NK-92 treated with Interleukin-12 subunit alpha and Interleukin-12 subunit beta, amount 100 ng/mL, for 24 hours (cell line): ENCODE measurements around the gene PRKAG2.

Experiments
- DNase-seq: peaks from one replicate; lab custom pipeline; 2025; lab: John Stamatoyannopoulos, UW

PRKAG2 gene

DNA sequence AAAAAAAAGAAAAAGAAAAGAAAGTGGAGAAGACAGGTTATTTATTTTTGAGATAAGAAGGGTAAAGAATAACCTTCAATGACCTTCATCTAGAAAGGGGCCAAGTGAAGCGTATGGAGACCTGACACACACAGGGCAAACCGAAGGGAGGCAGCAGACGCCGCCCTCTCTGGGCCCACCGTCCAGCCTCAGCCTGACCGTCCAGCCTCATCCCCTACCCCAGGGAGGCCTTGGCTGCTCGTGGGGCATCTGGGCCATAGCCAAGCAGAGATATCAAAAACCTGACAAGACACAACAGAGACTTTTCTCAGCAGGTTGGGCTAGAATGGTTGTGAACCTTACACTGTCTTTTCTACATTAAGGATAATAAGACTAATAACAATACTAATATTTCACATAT lies 10.9 kb downstream of the PRKAG2 start:
- DNase-seq = no peak

DNA sequence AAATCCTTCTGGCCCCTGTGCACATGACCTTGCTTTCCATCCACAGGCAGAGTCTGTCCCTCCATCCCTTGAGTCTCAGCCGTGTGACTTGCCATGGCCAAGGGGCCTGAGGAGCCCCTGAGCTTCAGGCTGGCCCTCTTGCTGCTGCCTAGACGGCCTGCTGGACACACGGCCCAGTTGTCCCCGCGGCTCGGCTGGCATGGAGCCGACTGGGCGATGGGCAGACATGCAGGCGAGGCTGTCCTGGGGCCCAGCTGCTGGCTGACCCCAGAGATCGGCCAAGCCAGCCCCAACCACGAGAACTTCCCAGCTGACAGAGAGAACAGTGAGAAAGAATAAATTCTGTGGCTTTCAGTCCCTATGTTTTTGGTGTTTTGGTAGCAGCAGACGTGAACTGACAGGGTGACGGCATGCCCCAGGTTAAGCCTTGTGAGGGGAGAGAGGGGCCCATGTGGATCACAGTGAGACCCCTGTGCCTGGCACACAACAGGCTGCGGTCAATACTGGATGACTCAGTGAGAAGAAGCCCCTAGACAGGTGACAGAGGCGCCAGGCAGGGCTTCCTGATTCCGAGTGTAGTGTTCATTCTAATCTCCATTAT lies 11.7 kb downstream of the PRKAG2 start:
- DNase-seq = no peak

- DNase-seq = no peak
Observed at GRCh38 chr7:151864561-151864960, 12.4 kb downstream of the PRKAG2 start.

- no peak for DNase-seq
Observed at GRCh38 chr7:151864081-151864480, 12.8 kb downstream of the PRKAG2 start.

DNA sequence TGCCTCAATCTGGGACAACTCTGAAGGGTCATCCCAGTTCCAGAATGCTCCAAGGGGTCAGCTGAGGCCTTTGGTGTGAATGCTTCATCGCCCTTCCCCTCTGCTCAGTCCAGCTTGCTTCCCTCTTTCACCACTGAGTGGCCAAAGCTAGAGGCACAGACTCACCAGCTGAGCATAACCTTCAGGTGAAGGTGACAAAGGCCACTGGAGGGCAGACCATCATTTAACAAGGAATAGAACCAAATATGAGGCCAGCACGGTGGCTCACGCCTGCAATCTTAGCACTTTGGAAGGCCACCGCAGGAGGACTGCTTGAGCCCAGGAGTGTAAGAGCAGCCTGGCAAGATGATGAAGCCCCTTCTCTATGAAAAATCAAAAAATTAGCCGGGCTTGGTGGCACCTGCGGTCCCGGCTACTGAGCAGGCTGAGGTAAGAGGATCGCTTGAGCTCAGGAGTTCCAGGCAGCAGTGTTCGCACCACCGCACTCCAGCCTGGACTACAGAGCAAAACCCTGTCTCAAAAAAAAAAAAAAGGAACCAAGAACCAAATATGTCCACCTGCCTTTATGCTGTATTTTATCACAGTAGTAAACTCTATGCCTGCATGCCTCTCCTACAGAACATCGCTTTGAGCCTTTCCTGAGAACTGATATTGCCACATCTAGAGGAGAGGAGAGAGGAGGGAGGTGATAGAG lies 13.4 kb downstream of the PRKAG2 start:
- no peak for DNase-seq

- no peak for DNase-seq
Observed at GRCh38 chr7:151862606-151863381, 14.1 kb downstream of the PRKAG2 start.

GRCh38 chr7:151861881-151862280 lies 15.0 kb downstream of the PRKAG2 start:
- DNase-seq = no peak

DNA sequence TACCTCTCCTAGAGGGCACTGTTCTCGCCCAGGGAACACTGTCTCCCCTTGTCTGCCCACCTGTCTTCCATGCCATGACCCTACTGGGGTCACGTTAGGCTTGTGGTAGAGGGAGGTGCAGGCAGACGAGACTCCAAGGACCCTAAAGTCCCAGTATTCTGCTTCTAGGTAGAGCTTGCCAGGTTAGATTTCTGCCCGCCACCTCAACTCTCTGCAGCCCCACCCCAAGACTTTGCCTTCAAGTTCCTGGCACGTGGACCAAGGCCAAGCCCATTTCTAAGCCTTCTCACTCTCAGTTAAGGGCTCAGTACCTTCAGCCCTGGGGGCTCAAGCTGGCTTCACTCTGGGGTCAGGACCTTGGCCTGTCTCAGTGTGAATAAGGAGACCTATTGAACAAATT lies 16.1 kb downstream of the PRKAG2 start:
- no peak for DNase-seq

DNA sequence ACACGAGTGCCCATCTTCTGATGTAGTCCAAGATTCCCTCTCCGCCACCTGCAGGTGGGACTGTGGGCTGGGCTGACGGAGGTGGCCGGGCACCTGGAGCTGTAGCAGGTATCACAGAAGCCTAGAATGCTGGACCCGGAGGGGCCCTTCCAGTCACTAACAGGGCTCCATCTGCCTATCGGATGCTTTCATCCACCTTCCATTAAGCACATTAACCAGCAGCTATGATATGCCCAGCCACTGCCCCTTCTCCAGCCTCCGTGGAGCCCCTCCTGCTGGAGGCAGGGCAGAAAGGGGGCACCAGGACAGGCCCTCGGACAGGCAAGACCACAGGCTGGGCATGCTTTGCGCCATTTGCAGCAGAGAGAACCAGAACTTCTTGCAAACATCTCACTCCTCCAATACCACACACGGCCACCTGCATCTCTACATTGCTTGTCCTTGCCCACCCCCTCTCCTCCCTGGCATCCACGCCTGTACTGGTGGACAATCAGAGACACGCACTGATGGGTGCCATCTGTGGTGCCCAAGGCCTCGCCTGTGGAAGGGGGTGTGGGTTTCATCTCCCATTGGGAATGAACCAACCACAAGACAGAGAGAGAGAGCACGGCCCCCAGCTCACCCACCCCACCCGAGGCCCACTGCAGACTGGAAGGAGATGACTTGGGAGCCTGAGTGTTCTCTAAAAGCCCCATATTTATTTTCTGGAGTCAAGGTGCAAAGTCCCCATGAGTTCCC lies 16.8 kb downstream of the PRKAG2 start:
- no peak for DNase-seq

DNA sequence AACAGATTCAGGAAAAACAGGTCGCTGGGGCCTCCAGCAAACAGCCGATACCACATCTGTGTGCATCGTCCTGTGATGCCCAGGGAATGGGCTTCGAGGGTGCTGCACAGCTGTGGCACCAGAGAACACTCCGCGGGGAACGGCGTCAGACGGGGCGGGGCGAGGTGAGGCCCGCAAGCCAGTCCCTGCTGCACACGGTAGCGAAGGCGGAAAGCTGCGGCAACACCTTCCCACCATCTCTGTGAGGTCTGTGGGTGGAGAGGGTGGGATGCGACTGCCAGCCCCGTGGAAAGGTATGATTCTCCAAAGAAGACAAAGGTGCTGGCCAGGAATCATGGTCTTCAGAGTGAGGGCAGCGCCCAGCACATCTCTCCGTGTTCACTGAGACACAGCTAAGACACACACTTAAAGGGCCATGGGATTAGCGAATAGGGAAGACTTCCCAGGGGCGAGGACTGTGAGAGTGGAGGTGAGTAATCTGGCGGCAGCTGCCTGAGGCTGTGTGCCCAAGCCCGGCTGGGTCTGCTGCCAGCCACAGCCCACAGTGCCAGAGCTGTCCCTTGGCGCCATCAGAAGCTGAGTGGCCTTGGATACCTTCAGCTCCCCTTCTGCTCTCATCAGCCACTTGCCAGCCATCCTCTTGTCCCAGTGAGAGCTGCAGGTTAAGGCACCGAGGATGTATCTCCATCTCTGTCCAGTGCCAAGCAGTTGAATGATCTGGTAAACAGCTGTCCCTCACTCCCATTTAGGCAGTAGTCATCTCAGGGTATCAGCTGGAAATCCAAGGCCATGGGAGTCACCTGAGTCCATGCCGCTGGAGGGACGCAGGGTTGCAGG lies 17.6 kb downstream of the PRKAG2 start:
- DNase-seq = no peak

GRCh38 chr7:151858456-151858855 lies 18.5 kb downstream of the PRKAG2 start:
- no peak for DNase-seq

GRCh38 chr7:151857866-151858450 lies 19.0 kb downstream of the PRKAG2 start:
- DNase-seq = no peak

DNA sequence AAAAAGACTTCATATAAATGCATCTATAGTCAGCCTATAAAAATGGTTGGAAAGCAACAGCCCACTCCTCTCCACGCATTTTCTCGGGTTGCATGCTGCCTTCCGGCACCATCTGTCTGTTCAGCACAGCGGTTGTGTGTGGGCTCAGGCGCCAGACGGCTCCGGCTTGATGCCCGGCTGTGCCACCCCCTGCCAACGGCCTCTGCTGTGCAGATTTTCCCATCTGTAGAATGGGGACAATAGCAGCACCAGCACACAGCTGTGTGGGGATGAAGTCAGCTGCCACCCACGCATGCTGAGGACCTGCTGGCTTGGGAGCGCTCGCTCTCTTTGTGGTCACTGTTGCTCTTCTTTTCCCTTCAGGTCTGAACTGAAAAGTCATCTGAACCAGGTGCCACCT lies 19.5 kb downstream of the PRKAG2 start:
- DNase-seq = no peak

DNA sequence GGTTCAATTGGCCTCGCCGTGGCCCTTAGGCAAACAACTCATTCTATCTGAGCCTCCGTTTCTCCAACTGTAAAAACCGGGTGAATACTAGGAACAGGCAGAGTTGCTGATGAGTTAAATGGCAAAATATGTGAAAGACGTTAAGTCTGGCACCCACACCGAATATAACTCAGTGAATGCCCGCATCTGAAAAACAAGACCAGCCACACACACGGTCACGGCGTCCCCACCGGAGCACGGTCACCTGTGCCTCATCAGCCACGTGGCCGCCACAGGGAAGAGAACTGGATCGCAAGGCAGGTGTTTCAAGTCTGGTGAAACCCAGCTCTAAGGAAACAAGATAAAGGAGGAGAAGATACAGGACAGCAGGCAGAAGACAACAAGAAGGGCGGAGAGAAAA lies 20.4 kb downstream of the PRKAG2 start:
- no peak for DNase-seq

GRCh38 chr7:151856098-151856497 lies 20.8 kb downstream of the PRKAG2 start:
- DNase-seq = no peak

GRCh38 chr7:151854720-151855071 lies 22.2 kb downstream of the PRKAG2 start:
- no peak for DNase-seq

- no peak for DNase-seq
Observed at GRCh38 chr7:151853896-151854719, 22.8 kb downstream of the PRKAG2 start.

GRCh38 chr7:151852486-151853396 lies 24.2 kb downstream of the PRKAG2 start:
- DNase-seq = no peak

DNA sequence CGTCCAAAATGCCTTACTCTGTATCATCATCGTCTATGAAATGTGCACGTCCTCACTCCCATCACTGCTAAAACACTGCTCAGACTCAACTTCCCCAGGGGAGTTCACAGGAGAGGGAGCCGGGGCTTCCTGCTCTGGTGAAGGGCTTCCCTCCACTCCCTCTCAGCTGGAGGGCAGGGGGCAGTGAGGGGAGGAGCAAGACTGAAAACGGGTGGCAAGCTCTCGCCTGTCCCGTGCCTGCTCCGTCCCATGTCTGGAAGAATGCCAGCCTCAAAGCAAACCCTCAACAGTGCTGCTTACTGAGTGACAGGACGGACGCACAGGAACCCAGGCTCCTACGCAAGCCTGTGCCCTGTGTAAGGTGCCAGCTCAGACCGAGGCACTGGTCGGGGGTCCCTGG lies 25.1 kb downstream of the PRKAG2 start:
- no peak for DNase-seq
